Vagina (tissue), 2 donors: ENCODE results near the gene ZBTB45.

Experiments used
- CTCF ChIP-seq, 3 experiments: fragments of 450-650 bp in 2 of 3; fragments of 200-600 bp in 1 of 3; sonication (generic) in 1 of 3; IDR thresholded peaks; one replicate each; pipeline ENCODE4 v1.5.1; 2017 to 2019; ENCODE audit warnings: antibody characterized with exemption in 3 of 3, mild to moderate bottlenecking in 2 of 3, moderate library complexity in 2 of 3
- POLR2A ChIP-seq, 2 donors: fragments of 450-650 bp; IDR thresholded peaks; one replicate each; pipeline ENCODE4 v1.6.1; 2017; ENCODE audit warnings: antibody characterized with exemption in 2 of 2, mild to moderate bottlenecking in 2 of 2, moderate library complexity in 2 of 2
- POLR2AphosphoS5 ChIP-seq, 2 donors: sonication (generic); formaldehyde crosslinking; IDR thresholded peaks; one replicate each; pipeline ENCODE4 v1.9.0; 2017; ENCODE audit warnings: antibody characterized with exemption in 2 of 2, mild to moderate bottlenecking in 2 of 2, low read depth in 1 of 2; ENCODE audit not compliant: insufficient read depth in 1 of 2

GRCh38 chr19:58521651-58522050 lies 2.0 kb upstream of the ZBTB45 start:
- no peak for TF ChIP-seq POLR2A (IDR thresholded peaks at IDR 0.05)
- TF ChIP-seq CTCF (IDR thresholded peaks at IDR 0.05), result no peak
- TF ChIP-seq POLR2AphosphoS5 (IDR thresholded peaks at IDR 0.05; ENCODE audit: insufficient read depth in 1 of 2, low read depth in 1 of 2), result no peak
